ENCODE data around the gene IL21R.

GRCh38 chr16:27485811-27486210 is 83.8 kb downstream of the IL21R start:
- TF ChIP-seq CTCF (IDR thresholded peaks at IDR 0.05) (no peak), EP300 (IDR thresholded peaks at IDR 0.05; ENCODE audit: low read depth) (no peak), POLR2A (IDR thresholded peaks at IDR 0.05) (no peak), POLR2AphosphoS5 (IDR thresholded peaks at IDR 0.05) (no peak)
